GM18861 (cell line): Measurements from ENCODE around the gene SRPK2.
A peak's percentile ranks its signal among the peaks of the same experiment; 100 is the strongest.
"Not testable (repeated sequence)": the region's sequence is repeated elsewhere in the genome, so short reads cannot be mapped to it uniquely, and the experiment has no call there.

ENCODE experiments used
- ATAC-seq: cut with Tn5 transposase; IDR thresholded peaks from one replicate; pipeline ENCODE4 v1.9.1; 2021; ENCODE audit not compliant: unreplicated experiment

Gene SRPK2

GRCh38 chr7:105305633-105306032 lies 83.1 kb downstream of the SRPK2 start:
- no peak for ATAC-seq

GRCh38 chr7:105304040-105304895 lies 84.5 kb downstream of the SRPK2 start:
- peak; percentile 75 for ATAC-seq

GRCh38 chr7:105300587-105300986 lies 88.1 kb downstream of the SRPK2 start:
- ATAC-seq, result not testable (repeated sequence)

GRCh38 chr7:105298439-105298894 lies 90.3 kb downstream of the SRPK2 start:
- peak; percentile 85 for ATAC-seq

- ATAC-seq, result peak; percentile 22
Observed at GRCh38 chr7:105297985-105298384, 90.7 kb downstream of the SRPK2 start.

- no peak for ATAC-seq
Observed at GRCh38 chr7:105297309-105297708, 91.4 kb downstream of the SRPK2 start.

- no peak for ATAC-seq
Observed at GRCh38 chr7:105296491-105296890, 92.2 kb downstream of the SRPK2 start.

GRCh38 chr7:105295596-105296352 lies 92.9 kb downstream of the SRPK2 start:
- no peak for ATAC-seq

- not testable (repeated sequence) for ATAC-seq
Observed at GRCh38 chr7:105294482-105294881, 94.2 kb downstream of the SRPK2 start.

- no peak for ATAC-seq
Observed at GRCh38 chr7:105289704-105290103, 99.0 kb downstream of the SRPK2 start.

- ATAC-seq, result no peak
Observed at GRCh38 chr7:105286441-105286840, 102.3 kb downstream of the SRPK2 start.

- ATAC-seq, result no peak
Observed at GRCh38 chr7:105285118-105285874, 103.4 kb downstream of the SRPK2 start.

- ATAC-seq, result no peak
Observed at GRCh38 chr7:105284014-105284413, 104.7 kb downstream of the SRPK2 start.

- no peak for ATAC-seq
Observed at GRCh38 chr7:105281966-105282365, 106.8 kb downstream of the SRPK2 start.

GRCh38 chr7:105279688-105280007 lies 109.1 kb downstream of the SRPK2 start:
- ATAC-seq, result peak; percentile 90

- peak; percentile 41 for ATAC-seq
Observed at GRCh38 chr7:105278973-105279687, 109.6 kb downstream of the SRPK2 start.

- ATAC-seq, result no peak
Observed at GRCh38 chr7:105278565-105278964, 110.2 kb downstream of the SRPK2 start.

- ATAC-seq, result peak; percentile 47
Observed at GRCh38 chr7:105277341-105277740, 111.4 kb downstream of the SRPK2 start.

- no peak for ATAC-seq
Observed at GRCh38 chr7:105270117-105270516, 118.6 kb downstream of the SRPK2 start.

GRCh38 chr7:105269397-105269796 lies 119.3 kb downstream of the SRPK2 start:
- peak; percentile 26 for ATAC-seq
